GM18499 (cell line): ENCODE results near the gene TTC7B.

Experiments used
- ATAC-seq: cut with Tn5 transposase; IDR thresholded peaks from one replicate; pipeline ENCODE4 v1.9.1; 2021; ENCODE audit warnings: moderate number of reproducible peaks; ENCODE audit not compliant: insufficient read depth, unreplicated experiment

TTC7B gene

GRCh38 chr14:90807060-90807459, 9.2 kb downstream of the TTC7B start:
- ATAC-seq, result no peak

GRCh38 chr14:90805662-90806540, 10.3 kb downstream of the TTC7B start:
- ATAC-seq, result no peak

- no peak for ATAC-seq
These were observed 11.2 kb downstream of the TTC7B start for GRCh38 chr14:90805084-90805391.

- ATAC-seq, result no peak
These were observed 11.7 kb downstream of the TTC7B start for GRCh38 chr14:90804292-90805083.

GRCh38 chr14:90803249-90803648, 13.0 kb downstream of the TTC7B start:
- no peak for ATAC-seq

GRCh38 chr14:90799420-90799819, 16.8 kb downstream of the TTC7B start:
- no peak for ATAC-seq

- no peak for ATAC-seq
These were observed 18.3 kb downstream of the TTC7B start for GRCh38 chr14:90797919-90798318.

- no peak for ATAC-seq
These were observed 18.8 kb downstream of the TTC7B start for GRCh38 chr14:90797451-90797850.

GRCh38 chr14:90796329-90796728, 19.9 kb downstream of the TTC7B start:
- no peak for ATAC-seq

GRCh38 chr14:90795744-90796143, 20.5 kb downstream of the TTC7B start:
- no peak for ATAC-seq

GRCh38 chr14:90791486-90791885, 24.7 kb downstream of the TTC7B start:
- ATAC-seq, result no peak

GRCh38 chr14:90788031-90788430, 28.2 kb downstream of the TTC7B start:
- ATAC-seq, result no peak

- ATAC-seq, result no peak
These were observed 30.3 kb downstream of the TTC7B start for GRCh38 chr14:90785876-90786450.

- ATAC-seq, result no peak
These were observed 30.8 kb downstream of the TTC7B start for GRCh38 chr14:90785471-90785870.

- no peak for ATAC-seq
These were observed 31.5 kb downstream of the TTC7B start for GRCh38 chr14:90784621-90785270.

GRCh38 chr14:90783344-90783743, 32.9 kb downstream of the TTC7B start:
- no peak for ATAC-seq

- ATAC-seq, result no peak
These were observed 33.3 kb downstream of the TTC7B start for GRCh38 chr14:90782892-90783291.

GRCh38 chr14:90781876-90782275, 34.4 kb downstream of the TTC7B start:
- no peak for ATAC-seq

- ATAC-seq, result no peak
These were observed 34.9 kb downstream of the TTC7B start for GRCh38 chr14:90781344-90781761.

- ATAC-seq, result no peak
These were observed 35.7 kb downstream of the TTC7B start for GRCh38 chr14:90780519-90780918.
